SU-DHL-6 (cell line): ENCODE measurements around the gene ST7.

Experiments
- EZH2phosphoT487 ChIP-seq: fragments of 200-600 bp; sonication (generic), shearing (Covaris generic); conservative IDR thresholded peaks from 2 replicates; pipeline ENCODE4 v1.6.1; 2018; ENCODE audit warnings: mild to moderate bottlenecking, antibody characterized with exemption, low read length, moderate library complexity, mixed read lengths
- TF ChIP-seq, protein P1 (sequence below): fragments of 200-600 bp; sonication (generic); IDR thresholded peaks from one replicate; pipeline ENCODE4 v1.5.1; 2017; ENCODE audit warnings: antibody characterized with exemption, mild to moderate bottlenecking, low read length, moderate library complexity; ENCODE audit not compliant: insufficient read depth, poor library complexity, severe bottlenecking

DNA sequence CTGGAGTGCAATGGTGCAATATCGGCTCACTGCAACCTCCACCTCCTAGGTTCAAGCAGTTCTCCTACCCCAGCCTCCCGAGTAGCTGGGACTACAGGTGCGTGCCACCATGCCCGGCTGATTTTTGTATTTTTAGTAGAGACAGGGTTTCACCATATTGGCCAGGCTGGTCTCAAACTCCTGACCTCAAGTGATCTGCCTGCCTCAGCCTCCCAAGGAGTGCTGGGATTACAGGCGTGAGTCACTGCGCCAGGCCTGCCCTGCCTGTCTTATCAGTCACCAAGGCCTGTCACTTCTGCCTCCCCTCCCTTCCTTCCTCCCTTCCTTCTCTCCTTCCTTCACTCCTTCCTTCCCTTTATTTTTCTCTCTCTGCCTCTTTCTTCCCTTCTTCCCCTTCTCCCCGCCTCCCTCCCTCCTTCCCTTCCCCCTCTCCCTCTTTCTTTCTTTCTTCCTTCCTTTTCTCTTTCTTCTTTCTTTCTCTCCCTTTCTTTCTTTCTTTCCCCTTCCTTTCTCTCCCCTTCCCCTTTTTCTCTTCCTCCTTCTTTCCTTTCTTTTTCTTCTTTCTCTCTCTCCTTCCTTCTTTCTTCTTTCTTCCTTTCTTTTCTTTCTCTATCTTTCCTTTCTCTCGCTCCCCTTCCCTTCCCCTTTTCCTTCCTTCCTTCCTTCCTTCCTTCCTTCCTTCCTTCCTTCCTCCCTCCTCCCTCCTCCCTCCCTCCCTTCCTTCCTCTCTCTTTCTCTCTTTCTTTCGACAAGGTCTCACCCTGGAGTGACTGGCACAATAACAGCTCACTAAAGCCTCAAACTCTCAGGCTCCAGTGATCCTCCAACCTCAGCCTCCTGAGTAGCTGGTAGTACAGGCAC is 3.1 kb upstream of the ST7 start:
- TF ChIP-seq, protein P1, sequence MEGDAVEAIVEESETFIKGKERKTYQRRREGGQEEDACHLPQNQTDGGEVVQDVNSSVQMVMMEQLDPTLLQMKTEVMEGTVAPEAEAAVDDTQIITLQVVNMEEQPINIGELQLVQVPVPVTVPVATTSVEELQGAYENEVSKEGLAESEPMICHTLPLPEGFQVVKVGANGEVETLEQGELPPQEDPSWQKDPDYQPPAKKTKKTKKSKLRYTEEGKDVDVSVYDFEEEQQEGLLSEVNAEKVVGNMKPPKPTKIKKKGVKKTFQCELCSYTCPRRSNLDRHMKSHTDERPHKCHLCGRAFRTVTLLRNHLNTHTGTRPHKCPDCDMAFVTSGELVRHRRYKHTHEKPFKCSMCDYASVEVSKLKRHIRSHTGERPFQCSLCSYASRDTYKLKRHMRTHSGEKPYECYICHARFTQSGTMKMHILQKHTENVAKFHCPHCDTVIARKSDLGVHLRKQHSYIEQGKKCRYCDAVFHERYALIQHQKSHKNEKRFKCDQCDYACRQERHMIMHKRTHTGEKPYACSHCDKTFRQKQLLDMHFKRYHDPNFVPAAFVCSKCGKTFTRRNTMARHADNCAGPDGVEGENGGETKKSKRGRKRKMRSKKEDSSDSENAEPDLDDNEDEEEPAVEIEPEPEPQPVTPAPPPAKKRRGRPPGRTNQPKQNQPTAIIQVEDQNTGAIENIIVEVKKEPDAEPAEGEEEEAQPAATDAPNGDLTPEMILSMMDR: no peak
- TF ChIP-seq EZH2phosphoT487: no peak
